HG02798 (cell line): ENCODE data around the gene THEM5.

Experiments used
- ATAC-seq: cut with Tn5 transposase; IDR thresholded peaks from one replicate; pipeline ENCODE4 v1.9.1; 2021; ENCODE audit warnings: mild to moderate bottlenecking; ENCODE audit not compliant: unreplicated experiment, poor library complexity

THEM5 gene

GRCh38 chr1:151803915-151804314, 49.6 kb downstream of the THEM5 start:
- no peak for ATAC-seq

GRCh38 chr1:151803164-151803563, 50.3 kb downstream of the THEM5 start:
- ATAC-seq: no peak

GRCh38 chr1:151802372-151802771, 51.1 kb downstream of the THEM5 start:
- ATAC-seq: no peak

GRCh38 chr1:151801846-151802245, 51.7 kb downstream of the THEM5 start:
- no peak for ATAC-seq

- ATAC-seq: no peak
Observed at GRCh38 chr1:151801310-151801820, 52.1 kb downstream of the THEM5 start.

GRCh38 chr1:151800830-151801229, 52.7 kb downstream of the THEM5 start:
- no peak for ATAC-seq

GRCh38 chr1:151799179-151800022, 54.1 kb downstream of the THEM5 start:
- ATAC-seq: no peak

GRCh38 chr1:151798571-151798970, 54.9 kb downstream of the THEM5 start:
- no peak for ATAC-seq
